Cardiac fibroblast (primary cell): ENCODE measurements around the gene SLC4A4.
A peak's percentile ranks its signal among the peaks of the same experiment; 100 is the strongest.

Experiments
- DNase-seq, 2 donors: peaks; one replicate each; pipeline versions ENCODE4 v3.0.0 to v3.0.0-alpha.2; 2010; ENCODE audit warnings: low read depth in 2 of 2
- H3K4me3 ChIP-seq, 2 donors: replicated peaks in 1 of 2; 1 replicate in 1 of 2; 2 replicates in 1 of 2; pipeline ENCODE4 v1.5.1; 2011; ENCODE audit warnings: low read depth in 2 of 2, low read length in 2 of 2, mild to moderate bottlenecking in 2 of 2, moderate library complexity in 1 of 2
- CTCF ChIP-seq: IDR thresholded peaks from one replicate; pipeline ENCODE4 v1.5.1; 2011; ENCODE audit warnings: low read depth, mild to moderate bottlenecking, low read length, inconsistent platforms

Gene SLC4A4

DNA sequence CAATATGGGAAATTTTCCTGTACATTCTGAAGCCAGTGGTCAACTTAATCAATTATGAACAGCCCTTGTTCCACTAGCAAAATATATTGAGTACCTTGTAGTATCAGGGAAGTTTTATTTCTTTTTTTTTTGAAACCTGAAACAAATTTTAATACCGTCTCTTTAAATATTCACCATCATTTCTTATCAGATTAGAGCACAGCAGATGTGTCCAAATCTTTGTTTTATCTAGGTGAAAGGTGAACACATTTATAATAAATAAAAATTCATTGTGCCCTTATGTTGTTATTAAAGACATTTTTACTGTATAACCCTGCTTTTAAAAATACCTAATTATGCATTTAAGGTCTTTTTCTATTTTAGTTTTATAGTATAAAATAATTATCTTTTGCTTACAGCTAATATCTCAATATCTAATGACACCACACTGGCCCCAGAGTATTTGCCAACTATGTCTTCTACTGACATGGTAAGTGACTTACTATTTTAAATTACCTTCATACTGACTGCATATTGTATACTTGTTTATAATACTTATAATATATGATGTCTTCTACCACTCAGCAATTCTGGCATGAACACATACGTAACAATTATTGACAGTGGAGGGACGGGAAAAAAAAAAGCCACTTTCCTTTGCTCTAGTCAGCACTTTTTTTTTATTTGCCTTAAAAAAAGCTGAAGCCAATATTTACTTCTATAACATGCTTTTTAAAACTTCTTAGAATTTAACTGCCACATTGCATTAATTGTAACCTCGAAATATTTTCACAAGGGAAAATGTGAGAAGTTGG, 147.9 kb downstream of the SLC4A4 start:
- no peak for DNase-seq
- TF ChIP-seq CTCF, result no peak
- H3K4me3 ChIP-seq, result no peak overlapping the region

- DNase-seq, result no peak
- no peak for TF ChIP-seq CTCF
- no peak overlapping the region for H3K4me3 ChIP-seq
These were observed 148.6 kb downstream of the SLC4A4 start for GRCh38 chr4:71487344-71487920.

DNA sequence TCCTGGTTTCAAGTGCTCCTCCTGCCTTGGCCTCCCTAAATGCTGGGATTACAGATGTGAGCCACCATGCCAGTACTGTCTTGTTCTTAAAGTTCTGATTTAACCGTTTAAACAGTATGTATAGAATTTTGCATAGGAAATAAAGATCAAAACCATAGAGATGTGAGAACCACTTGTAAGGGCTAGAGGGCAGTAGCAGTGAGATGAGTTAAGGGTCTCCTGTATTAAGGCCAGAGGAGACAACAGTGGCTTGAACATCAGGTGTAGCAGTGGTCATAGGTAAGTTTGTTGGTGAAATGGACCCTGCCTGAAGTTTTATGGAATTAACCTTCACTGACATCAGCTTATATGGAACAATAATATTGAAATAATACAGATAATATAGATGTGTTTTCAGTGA, 155.7 kb downstream of the SLC4A4 start:
- TF ChIP-seq CTCF, result no peak
- H3K4me3 ChIP-seq, result no peak overlapping the region
- DNase-seq, result no peak

DNA sequence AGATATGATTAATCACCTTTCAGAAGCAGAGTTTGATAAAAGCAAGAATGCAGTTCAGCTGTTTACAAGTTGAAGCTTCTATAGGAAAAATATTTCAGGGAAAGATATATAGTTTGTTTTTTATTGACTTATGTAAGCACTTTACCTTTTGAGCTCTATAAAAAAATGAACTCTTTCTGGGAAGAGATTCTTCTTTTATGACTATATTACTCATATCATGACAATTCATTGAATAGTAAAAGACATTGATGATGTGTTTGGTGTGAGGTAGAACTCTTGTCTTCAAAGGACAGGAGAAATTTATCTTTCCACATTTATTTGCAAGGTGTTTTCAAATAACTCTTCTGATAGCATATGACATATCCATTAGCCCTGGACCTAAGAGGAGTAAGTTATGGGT, 156.6 kb downstream of the SLC4A4 start:
- H3K4me3 ChIP-seq, result no peak overlapping the region
- no peak for TF ChIP-seq CTCF
- DNase-seq, result no peak

DNA sequence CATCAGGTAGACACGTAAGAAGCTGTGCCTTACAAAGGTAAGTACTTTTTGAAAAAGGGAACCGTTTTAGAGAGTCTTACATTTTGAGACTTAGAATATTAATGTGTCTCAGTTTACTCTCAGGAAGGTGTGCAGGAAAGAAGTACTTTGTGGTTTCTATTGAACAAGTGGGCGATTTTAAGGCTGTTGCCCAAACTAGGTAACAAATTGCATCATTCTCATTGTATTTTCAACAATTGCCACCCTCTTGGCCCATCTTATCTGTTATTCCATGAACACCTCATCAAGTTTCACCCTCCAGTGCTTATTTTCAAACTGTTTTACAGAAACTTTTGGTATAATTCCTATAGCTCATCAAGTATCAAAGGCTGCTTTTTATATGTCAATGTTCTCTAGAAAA, 158.3 kb downstream of the SLC4A4 start:
- TF ChIP-seq CTCF, result no peak
- H3K4me3 ChIP-seq, result no peak overlapping the region
- no peak for DNase-seq

GRCh38 chr4:71498002-71498401, 159.2 kb downstream of the SLC4A4 start:
- peak; percentile 7 to 48 for DNase-seq
- no peak for TF ChIP-seq CTCF

More at GRCh38 chr4:71498002-71498401, 159.2 kb downstream of the SLC4A4 start:
- H3K4me3 ChIP-seq, result no peak overlapping the region
